Urothelium cell line (cell line): ENCODE data around the gene CDX2.

Source experiments
- DNase-seq: peaks from one replicate; pipeline ENCODE4 v3.0.0; 2011; ENCODE audit warnings: low spot score, mixed read lengths
- FAIRE-seq: peaks from 2 replicates; lab custom pipeline; 2011; peaks lifted over from hg19 to GRCh38; lab: Jason Lieb, UNC

Gene CDX2

GRCh38 chr13:27933580-27934328 lies 35.4 kb downstream of the CDX2 start:
- DNase-seq (no peak), FAIRE-seq (no peak)

- no peak for FAIRE-seq
- no peak for DNase-seq
Measured at GRCh38 chr13:27933118-27933517, 36.0 kb downstream of the CDX2 start.

GRCh38 chr13:27929868-27930267 lies 39.2 kb downstream of the CDX2 start:
- FAIRE-seq (no peak), DNase-seq (no peak)

GRCh38 chr13:27928805-27929753 lies 40.0 kb downstream of the CDX2 start:
- FAIRE-seq: no peak

GRCh38 chr13:27928353-27928804 lies 40.7 kb downstream of the CDX2 start:
- FAIRE-seq: no peak
- DNase-seq: no peak

More at GRCh38 chr13:27928805-27929753, 40.0 kb downstream of the CDX2 start:
- no peak for DNase-seq

- no peak for FAIRE-seq
- no peak for DNase-seq
Measured at GRCh38 chr13:27927444-27928352, 41.4 kb downstream of the CDX2 start.

GRCh38 chr13:27926644-27927434 lies 42.3 kb downstream of the CDX2 start:
- DNase-seq: no peak
- no peak for FAIRE-seq

- DNase-seq (no peak), FAIRE-seq (no peak)
Measured at GRCh38 chr13:27925220-27925991, 43.7 kb downstream of the CDX2 start.

GRCh38 chr13:27924529-27925141 lies 44.5 kb downstream of the CDX2 start:
- no peak for FAIRE-seq

GRCh38 chr13:27923794-27924528 lies 45.2 kb downstream of the CDX2 start:
- no peak for FAIRE-seq
- DNase-seq: no peak

More at GRCh38 chr13:27924529-27925141, 44.5 kb downstream of the CDX2 start:
- DNase-seq: no peak

GRCh38 chr13:27922883-27923612 lies 46.1 kb downstream of the CDX2 start:
- no peak for DNase-seq
- FAIRE-seq: no peak

GRCh38 chr13:27921961-27922882 lies 46.9 kb downstream of the CDX2 start:
- no peak for FAIRE-seq
- no peak for DNase-seq

GRCh38 chr13:27921421-27921960 lies 47.6 kb downstream of the CDX2 start:
- DNase-seq: no peak
- FAIRE-seq: no peak

GRCh38 chr13:27920677-27921420 lies 48.3 kb downstream of the CDX2 start:
- peak; percentile 11 for DNase-seq
- FAIRE-seq: no peak
